Measurements from ENCODE around the gene MMP14. TPM values are rescaled to one million over a fixed set of nuclear protein-coding genes. Genes with fewer than 3 reads are reported as not detected.

The MMP14 gene
- total and polyA plus RNA-seq, 12 donors = 15.5 to 161 (median 71.1) TPM

DNA sequence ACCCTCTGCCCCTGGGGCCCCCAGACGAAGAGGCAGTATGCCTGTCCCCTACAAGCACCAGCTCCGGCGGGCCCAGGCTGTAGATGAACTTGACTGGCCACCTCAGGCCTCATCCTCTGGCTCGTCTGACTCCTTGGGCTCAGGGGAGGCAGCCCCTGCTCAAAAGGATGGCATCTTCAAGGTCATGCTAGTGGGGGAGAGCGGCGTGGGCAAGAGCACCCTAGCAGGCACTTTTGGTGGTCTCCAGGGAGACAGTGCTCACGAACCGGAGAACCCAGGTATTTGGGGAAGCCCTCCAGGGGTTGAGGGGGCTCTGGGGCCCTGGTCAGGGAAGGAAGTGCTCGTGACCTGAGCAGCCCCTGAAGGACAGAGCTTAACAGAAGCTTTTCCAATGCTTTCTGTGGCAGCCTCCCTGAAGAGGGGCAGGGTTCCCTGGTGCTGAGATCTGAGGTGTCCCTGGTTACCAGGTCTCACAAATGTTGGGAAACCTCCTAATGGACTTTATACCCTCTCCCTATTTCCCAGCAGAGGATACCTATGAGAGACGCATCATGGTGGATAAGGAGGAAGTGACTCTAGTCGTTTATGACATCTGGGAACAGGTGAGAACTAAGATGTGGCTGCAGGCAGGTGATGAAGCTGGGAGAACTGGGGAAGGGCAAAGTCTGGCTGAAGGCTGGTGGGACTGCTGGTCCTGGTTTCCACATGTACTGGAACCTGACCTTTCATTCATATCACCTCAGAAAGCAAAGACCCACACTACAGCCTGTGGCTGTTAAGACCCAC is 48.5 kb downstream of the MMP14 start:
- WGBS, 4 donors = 89 to 95% (median 92%) methylated on average over 9 to 11 of the region's 11 CpGs
- no peak overlapping the region for H3K4me3 ChIP-seq
- H3K4me1 ChIP-seq (replicated peaks in 1 of 2) = peaks cover 0 to 9% of the 10 kb centered on the region in 2 donors
- no peaks in the 10 kb centered on the region for H3K36me3 ChIP-seq (replicated peaks in 1 of 2)
- no peaks in the 10 kb centered on the region for H3K27me3 ChIP-seq
- intact Hi-C loops (cut with DNase I) = no loop called here
- DNase-seq = no peak
- H3K9me3 ChIP-seq (replicated peaks in 1 of 3) = no peaks in the 10 kb centered on the region
- H3K27ac ChIP-seq = no peak overlapping the region
- TF ChIP-seq POLR2A (IDR thresholded peaks at IDR 0.05) = no peak
- no peak for TF ChIP-seq CTCF (IDR thresholded peaks at IDR 0.05)

DNA sequence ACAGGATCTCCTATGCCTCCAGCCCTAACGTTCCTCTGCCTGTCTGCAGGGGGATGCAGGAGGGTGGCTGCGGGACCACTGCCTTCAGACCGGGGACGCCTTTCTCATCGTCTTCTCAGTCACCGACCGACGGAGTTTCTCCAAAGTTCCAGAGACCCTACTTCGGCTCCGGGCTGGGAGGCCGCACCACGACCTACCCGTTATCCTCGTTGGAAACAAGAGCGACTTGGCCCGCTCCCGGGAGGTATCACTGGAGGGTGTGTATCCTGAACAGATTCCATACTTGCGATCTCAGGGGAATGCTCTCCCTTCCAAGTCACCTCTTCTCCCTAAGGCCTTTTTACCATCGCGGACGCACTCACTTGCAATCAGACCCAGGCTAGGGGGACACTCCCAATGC is 49.6 kb downstream of the MMP14 start:
- 91 to 95% (median 95%) methylated on average over 21 of the region's 21 CpGs for WGBS, 4 donors
- no peaks in the 10 kb centered on the region for H3K36me3 ChIP-seq (replicated peaks in 1 of 2)
- DNase-seq = peak in 1 of 7 donors; percentile 32
- H3K9me3 ChIP-seq (replicated peaks in 1 of 3) = no peaks in the 10 kb centered on the region
- H3K27ac ChIP-seq = peak overlapping the region in 1 of 5 donors; percentile 66
- H3K4me1 ChIP-seq (replicated peaks in 1 of 2) = peaks cover 0 to 9% of the 10 kb centered on the region in 2 donors
- no peak for TF ChIP-seq POLR2A (IDR thresholded peaks at IDR 0.05)
- no peak for TF ChIP-seq CTCF (IDR thresholded peaks at IDR 0.05)
- intact Hi-C loops (cut with DNase I) = no loop called here
- peak overlapping the region in 1 of 4 donors; percentile 64 for H3K4me3 ChIP-seq
- H3K27me3 ChIP-seq = no peaks in the 10 kb centered on the region

- no peaks in the 10 kb centered on the region for H3K9me3 ChIP-seq (replicated peaks in 1 of 3)
- H3K4me3 ChIP-seq = peak overlapping the region in 3 of 4 donors; percentile 22 to 64 (median 35)
- peaks cover 0 to 9% of the 10 kb centered on the region in 2 donors for H3K4me1 ChIP-seq (replicated peaks in 1 of 2)
- H3K27me3 ChIP-seq = no peaks in the 10 kb centered on the region
- peak overlapping the region in 3 of 5 donors; percentile 7 to 81 (median 66) for H3K27ac ChIP-seq
- intact Hi-C loops (cut with DNase I) = no loop called here
- TF ChIP-seq POLR2A (IDR thresholded peaks at IDR 0.05) (peak; percentile 21 to 24), CTCF (IDR thresholded peaks at IDR 0.05) (peak in 1 of 6 experiments; percentile 10)
- H3K36me3 ChIP-seq (replicated peaks in 1 of 2) = no peaks in the 10 kb centered on the region
- 3 to 7% (median 5%) methylated on average over 26 to 77 of the region's 77 CpGs for WGBS, 4 donors
- peak; percentile 70 to 90 (median 80) for DNase-seq
Measured at GRCh38 chr14:22886500-22887259, 50.3 kb downstream of the MMP14 start.

Measured in adrenal gland (tissue), 12 donors.